GM12873 (cell line): ENCODE results near the gene FATE1.

Experiments
- TF ChIP-seq, protein P1 (sequence below): IDR thresholded peaks from 2 replicates; pipeline ENCODE4 v1.5.1; 2012; ENCODE audit warnings: low read depth, mild to moderate bottlenecking, moderate library complexity, low read length, control low read depth; ENCODE audit not compliant: insufficient read depth; ENCODE audit errors: missing control alignments

Gene FATE1

DNA sequence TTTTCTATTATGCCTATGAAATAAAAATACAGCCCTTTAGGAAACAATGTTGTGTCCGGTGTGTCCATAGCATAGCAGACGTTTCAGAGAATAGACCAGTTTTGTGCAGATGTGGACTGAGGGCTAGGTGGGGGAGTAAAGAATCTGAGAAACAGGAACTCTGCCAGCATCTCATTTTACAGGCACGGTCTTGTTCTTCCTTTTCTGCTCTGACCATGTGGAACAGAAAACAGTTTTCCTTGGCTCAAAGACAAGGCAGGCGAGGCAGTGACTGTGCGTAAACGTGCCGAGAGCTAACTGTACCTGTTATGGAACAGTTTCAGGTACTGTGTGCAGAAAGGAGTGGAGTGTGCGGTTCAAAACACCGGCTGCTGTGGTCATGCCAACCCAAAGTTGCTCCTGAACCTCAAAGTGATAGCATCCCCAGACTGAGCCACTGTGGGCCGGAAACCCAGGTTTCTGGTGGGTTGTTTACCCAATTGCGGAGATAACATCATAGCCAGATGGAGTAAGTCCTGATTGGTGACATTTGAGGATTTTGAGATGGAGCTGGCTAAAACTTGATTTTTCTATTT is 38.9 kb downstream of the FATE1 start:
- TF ChIP-seq, protein P1, sequence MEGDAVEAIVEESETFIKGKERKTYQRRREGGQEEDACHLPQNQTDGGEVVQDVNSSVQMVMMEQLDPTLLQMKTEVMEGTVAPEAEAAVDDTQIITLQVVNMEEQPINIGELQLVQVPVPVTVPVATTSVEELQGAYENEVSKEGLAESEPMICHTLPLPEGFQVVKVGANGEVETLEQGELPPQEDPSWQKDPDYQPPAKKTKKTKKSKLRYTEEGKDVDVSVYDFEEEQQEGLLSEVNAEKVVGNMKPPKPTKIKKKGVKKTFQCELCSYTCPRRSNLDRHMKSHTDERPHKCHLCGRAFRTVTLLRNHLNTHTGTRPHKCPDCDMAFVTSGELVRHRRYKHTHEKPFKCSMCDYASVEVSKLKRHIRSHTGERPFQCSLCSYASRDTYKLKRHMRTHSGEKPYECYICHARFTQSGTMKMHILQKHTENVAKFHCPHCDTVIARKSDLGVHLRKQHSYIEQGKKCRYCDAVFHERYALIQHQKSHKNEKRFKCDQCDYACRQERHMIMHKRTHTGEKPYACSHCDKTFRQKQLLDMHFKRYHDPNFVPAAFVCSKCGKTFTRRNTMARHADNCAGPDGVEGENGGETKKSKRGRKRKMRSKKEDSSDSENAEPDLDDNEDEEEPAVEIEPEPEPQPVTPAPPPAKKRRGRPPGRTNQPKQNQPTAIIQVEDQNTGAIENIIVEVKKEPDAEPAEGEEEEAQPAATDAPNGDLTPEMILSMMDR = no peak

DNA sequence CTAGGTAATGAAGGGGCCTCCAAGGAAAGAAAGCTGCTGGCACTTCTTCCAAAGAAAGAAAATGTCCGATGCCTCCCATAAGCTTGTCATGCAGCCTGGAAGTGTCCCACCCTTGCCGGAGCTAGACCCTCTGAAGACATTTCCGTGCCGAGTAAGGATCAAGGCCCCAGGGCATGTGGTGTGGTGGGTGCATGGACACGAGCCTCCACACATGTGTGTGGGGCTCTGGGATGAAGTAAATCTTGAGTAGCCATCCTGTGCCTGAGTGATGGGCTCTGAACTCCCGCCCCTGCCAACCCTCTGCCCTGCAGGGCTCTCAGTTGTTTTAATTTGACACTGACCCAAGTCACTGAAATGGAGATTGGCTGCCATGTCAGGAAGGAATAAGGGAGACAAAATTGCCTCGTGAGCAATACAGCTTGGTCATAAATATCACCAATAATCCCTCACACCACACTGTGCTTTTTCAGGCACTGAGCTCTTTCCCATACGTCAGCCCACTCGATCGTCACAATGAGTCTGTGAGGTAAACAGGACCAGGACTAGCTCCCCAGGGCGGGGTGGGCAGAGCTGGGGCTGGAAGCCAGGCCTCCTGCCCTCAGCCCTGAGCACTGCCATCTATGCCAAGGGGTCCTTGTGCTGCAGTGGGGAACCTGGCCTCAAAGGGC is 43.3 kb downstream of the FATE1 start:
- TF ChIP-seq, protein P1 = no peak

DNA sequence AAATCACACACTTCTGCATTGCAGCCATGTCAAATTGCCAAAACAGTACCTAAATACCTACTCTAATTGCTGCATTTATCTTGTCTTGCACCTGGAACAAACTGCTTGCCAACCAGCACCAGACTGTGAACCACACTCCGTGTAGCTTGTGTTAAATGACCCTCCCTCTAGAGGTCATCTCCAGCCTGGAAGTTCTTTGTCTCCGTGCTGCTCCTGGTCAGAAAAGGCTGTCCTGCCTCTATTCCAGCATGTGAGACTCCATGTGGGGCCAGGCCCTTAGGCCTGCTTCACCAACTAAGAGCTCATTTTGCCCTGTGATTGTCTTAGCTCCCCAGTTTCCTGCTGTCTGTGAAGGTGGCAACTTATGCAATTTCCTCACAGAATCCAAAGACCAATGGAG is 47.0 kb downstream of the FATE1 start:
- TF ChIP-seq, protein P1 = no peak

DNA sequence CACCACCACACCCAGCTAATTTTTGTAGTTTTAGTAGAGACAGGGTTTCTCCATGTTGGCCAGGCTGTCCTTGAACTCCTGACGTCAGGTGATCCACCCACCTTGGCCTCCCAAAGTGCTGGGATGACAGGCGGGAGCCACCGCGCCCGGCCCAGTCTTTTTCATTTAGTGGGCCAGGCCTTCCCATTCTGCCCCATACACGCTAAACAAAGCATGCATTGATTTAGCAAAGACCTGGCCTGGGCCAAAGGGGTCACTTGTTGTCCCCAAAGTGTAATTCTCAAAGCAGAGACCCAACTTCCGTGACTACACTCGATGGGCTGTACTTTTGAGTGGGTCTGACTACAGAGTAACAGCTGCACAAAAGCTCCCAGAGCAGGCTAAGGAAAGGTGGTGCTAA is 47.9 kb downstream of the FATE1 start:
- TF ChIP-seq, protein P1 = no peak

DNA sequence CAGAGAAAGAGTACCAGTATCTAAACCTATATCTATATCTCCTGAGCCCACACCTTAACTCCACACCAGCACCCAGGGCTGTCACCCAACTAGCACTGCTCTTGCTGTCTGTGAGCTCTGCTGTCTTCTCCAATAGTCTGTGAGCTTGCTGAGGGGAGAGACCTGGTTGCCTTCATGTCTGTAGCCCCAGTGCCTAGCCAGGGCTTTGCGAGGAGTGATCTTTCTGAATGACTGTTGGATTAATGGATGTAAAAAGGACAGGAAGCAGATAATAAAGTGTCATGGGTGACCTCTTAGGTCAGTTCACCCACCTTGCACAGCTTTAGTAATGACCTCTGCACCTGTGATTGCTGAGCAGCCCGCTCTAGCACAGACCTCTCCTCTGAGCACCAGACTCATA is 49.2 kb downstream of the FATE1 start:
- TF ChIP-seq, protein P1 = no peak

DNA sequence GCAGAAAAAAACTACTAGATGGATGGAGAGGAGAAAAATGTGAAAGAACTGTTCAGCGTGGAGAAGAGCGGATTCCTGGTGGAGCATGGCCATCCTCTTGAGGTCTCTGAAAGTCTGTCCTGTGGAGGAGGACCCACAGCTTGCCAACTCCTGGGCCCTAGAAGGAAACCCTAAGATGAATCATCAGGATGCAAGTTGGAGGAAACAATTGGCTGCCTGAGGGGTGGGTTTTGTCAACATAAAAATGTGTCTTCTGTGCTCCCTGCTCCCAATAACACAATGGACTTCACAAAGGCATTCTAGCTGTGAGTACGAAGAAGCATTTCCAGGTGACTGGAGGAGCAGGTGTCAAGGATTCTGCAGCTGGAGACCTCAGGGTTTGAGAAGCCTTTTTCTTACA is 55.9 kb downstream of the FATE1 start:
- TF ChIP-seq, protein P1 = no peak
